ENCODE data around the gene LPAR5.
A peak's percentile ranks its signal among the peaks of the same experiment; 100 is the strongest.
"Not testable (repeated sequence)": the region's sequence is repeated elsewhere in the genome, so short reads cannot be mapped to it uniquely, and the experiment has no call there.

Gene LPAR5

GRCh38 chr12:6605421-6606330 is 30.1 kb downstream of the LPAR5 start:
- peak; percentile 55 for DNase-seq

DNA sequence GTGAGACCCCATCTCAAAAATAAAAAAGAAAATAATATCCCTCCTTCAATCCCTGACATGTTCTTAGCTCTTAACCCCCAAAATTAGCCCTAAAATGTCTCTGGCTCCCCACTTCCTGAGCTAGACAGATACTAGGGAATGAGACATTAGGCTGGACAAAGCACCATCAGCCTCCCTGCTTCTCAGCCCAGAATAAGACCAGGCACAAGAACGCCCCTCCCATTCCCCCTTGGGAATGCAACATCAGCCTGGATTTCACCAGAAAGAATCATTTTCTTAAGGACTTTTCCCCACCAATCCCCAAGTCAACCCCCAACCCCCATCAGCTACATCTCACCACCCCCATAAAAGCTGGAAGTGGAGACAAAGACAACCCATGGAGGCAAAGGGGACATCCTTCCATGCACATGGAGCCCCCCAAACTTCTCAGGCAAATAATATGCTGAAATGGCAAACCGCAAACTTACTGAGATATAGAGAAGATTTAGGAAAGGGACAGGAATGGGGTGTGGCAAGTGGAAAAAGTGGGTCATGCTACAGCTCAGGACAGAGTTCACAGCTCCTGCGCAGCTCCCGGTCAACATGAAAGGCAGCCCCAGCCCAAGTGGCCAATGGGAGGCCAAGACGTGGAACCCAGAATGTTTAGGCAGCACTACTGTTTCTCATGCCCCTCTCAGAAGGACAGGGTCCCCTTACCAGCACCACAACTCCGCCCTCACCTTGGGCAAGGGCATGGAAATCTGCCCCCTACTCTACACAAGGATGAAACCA is 31.3 kb downstream of the LPAR5 start:
- DNase-seq: no peak

GRCh38 chr12:6603095-6603567 is 32.6 kb downstream of the LPAR5 start:
- DNase-seq: no peak

DNA sequence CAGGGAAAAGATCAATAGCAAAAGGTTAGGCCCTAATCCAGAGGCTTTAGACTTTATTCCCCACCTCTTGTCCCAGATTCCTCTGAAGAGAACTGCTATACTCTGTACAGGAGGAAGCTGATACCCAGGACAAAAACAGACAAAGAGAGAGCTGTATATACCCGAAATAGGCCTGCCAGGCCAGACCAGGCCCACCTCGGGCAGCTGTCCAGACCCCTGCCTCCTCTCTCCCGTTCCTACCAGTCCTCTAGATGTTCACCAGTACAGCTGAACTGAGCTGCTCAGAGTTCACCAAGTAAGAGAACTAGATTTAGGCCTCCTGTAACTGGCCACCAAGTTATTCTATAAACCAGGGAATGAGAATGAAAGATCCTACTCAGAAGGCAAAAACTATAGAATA is 33.2 kb downstream of the LPAR5 start:
- no peak for DNase-seq

DNA sequence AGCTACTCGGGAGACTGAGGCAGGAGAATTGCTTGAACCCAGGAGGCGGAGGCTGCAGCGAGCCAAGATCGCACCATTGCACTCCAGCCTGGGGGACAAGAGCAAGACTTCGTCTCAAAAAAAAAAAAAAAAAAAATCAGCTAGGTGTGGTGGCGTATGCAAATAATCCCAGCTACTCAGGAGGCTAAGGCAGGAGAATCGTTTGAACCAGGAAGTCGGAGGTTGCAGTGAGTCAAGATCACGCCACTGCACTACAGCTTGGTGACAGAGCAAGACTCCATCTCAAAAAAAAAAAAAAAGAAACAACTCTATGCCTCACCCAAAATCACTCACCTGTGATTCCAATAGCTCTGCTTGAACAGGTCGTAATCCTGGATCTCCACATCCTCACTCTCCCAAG is 40.1 kb downstream of the LPAR5 start:
- DNase-seq: not testable (repeated sequence)

DNA sequence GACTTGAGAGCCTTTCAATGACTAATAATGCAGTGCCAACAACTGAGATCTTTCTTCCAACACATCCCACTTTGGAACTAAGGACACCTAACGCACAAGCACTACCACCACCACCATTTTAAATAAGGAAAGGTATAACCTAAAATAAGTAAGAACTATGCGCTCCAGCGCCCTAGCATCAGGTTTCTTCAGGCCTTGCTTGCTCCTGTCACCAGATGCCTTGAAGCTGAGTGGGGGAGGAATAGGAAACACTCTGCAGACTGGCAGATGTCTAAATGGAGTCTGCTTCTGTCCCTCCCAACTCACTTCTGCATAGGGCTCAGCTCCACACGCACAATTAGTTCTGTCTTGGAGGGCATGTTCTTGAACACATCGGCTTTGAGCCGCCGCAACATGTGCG is 43.7 kb downstream of the LPAR5 start:
- no peak for DNase-seq

DNA sequence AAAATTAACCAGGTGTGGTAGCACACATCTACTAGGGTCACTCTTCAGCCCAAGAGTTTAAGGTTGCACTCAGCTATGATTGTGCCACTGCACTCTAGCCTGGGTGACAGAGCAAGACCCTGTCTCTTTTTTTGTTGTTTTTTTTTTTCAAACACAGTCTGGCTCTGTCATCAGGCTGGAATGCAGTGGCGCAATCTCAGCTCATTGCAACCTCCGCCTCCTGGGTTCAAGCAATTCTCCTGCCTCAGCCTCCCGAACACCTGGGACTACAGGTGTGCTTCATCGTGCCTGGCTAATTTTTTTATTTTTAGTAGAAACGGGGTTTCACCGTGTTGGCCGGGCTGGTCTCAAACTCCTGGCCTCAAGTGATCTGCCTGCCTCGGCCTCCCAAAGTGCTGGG is 49.2 kb downstream of the LPAR5 start:
- not testable (repeated sequence) for DNase-seq

GRCh38 chr12:6584293-6584692 is 51.5 kb downstream of the LPAR5 start:
- no peak for DNase-seq

DNA sequence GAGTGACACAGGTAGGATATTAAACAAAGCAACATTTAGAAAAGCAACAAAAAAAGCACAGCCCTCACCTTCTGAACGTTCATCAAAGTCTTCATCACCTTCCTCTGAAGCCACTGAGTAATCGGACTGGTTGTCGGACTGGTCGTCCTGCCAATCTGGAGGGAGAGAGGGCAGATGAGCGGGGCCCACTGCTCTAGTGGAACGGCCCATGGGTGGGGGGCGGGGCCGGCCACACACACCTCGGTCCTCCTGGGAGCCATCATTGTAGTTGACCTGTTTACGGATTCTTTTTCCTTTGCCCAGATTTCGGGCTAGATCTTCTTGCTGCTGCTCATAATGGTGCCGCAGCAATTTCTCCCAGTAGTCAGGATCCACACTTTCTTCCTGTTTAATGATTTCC is 52.8 kb downstream of the LPAR5 start:
- no peak for DNase-seq

DNA sequence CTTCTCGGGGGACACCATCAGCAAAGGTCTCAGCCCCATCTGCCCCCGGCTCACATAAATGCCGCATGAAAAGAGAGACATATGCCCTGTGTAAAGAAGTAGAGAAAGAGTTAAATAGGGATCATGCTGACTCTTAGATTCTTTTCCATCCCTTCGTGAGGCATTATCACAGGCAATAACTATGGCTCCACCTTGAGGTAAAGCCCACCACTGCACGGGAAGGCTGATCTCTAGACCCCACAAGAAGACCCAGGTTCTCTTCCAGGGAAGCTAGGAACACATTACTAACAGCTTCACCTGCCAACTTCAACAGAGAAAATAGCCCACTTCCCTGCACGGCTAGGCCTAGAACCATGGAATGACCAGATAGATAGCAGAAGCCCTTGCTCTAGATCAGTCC is 53.6 kb downstream of the LPAR5 start:
- no peak for DNase-seq

DNA sequence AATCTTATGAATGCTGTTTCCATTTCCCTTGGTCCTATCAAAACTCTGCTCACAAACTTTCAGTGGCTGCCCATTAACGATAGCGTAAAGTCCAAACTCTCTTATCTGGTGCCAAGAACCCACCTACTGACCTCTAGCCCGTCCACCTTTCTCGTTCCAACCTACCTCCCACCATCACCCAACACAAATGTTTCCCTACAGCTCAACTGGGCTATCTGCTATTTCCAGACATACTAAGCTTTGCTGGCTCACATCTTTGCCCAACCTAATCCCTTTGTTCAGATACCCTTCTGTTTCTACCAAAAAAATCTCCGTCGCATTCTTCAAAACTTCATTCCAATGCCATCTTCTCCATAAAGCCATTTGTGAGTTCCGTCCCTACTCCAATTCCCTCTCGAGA is 60.1 kb downstream of the LPAR5 start:
- no peak for DNase-seq

- no peak for DNase-seq
Observed at GRCh38 chr12:6574576-6575295, 61.0 kb downstream of the LPAR5 start.

GRCh38 chr12:6573001-6573400 is 62.8 kb downstream of the LPAR5 start:
- no peak for DNase-seq

GRCh38 chr12:6570264-6570887 is 65.4 kb downstream of the LPAR5 start:
- DNase-seq: peak; percentile 55

- DNase-seq: no peak
Observed at GRCh38 chr12:6569786-6570185, 66.0 kb downstream of the LPAR5 start.

GRCh38 chr12:6569312-6569711 is 66.4 kb downstream of the LPAR5 start:
- no peak for DNase-seq

Data from activated naive CD4-positive, alpha-beta T cell treated with anti-CD3 and anti-CD28 coated beads, Interleukin-2, amount 50 U/mL, for 16 hours (primary cell).